Naive B cell (primary cell): ENCODE results near the gene RNF121. TPM values are rescaled to one million over a fixed set of nuclear protein-coding genes. Genes with fewer than 3 reads are reported as not detected.

Experiments
- ATAC-seq, 2 donors: fragments of 150-1000 bp; cut with Tn5 transposase; 2 replicates each; pipeline ENCODE4 v1.10.0; 2021; ENCODE audit warnings: low read depth in 2 of 2, mild to moderate bottlenecking in 2 of 2, moderate library complexity in 2 of 2
- DNase-seq: peaks from one replicate; pipeline ENCODE4 v3.0.0; 2022
- H3K27ac Mint-ChIP-seq, 6 donors: one replicate each; pipeline ENCODE4 v1.8.0; 2020 to 2022; ENCODE audit warnings: mild to moderate bottlenecking in 6 of 6, mixed read lengths in 6 of 6, moderate library complexity in 5 of 6, inconsistent platforms in 2 of 6
- H3K27me3 Mint-ChIP-seq, 3 donors: one replicate each; pipeline ENCODE4 v1.8.0; 2021 to 2022; ENCODE audit warnings: mixed read lengths in 3 of 3, mild to moderate bottlenecking in 1 of 3
- H3K36me3 Mint-ChIP-seq, 2 donors: one replicate each; pipeline ENCODE4 v1.8.0; 2020 to 2022; ENCODE audit warnings: mixed read lengths in 2 of 2, inconsistent platforms in 1 of 2, mild to moderate bottlenecking in 1 of 2
- H3K4me1 Mint-ChIP-seq, 3 donors: one replicate each; pipeline ENCODE4 v1.8.0; 2020 to 2022; ENCODE audit warnings: mixed read lengths in 3 of 3, inconsistent platforms in 1 of 3, mild to moderate bottlenecking in 1 of 3, moderate library complexity in 1 of 3
- H3K4me3 Mint-ChIP-seq, 8 donors: one replicate each; pipeline ENCODE4 v1.8.0; 2020 to 2022; ENCODE audit warnings: mild to moderate bottlenecking in 8 of 8, mixed read lengths in 8 of 8, moderate library complexity in 8 of 8, inconsistent platforms in 2 of 8
- H3K9me3 Mint-ChIP-seq, 7 donors: one replicate each; pipeline ENCODE4 v1.8.0; 2020 to 2022; ENCODE audit warnings: mixed read lengths in 7 of 7, mild to moderate bottlenecking in 5 of 7, inconsistent platforms in 2 of 7, moderate library complexity in 1 of 7
- polyA plus RNA-seq, 6 donors: library from polyadenylated mRNA; unstranded; fragments of 300-500 nt; fragmentation: Illumina TruSeq; gene quantifications; one replicate each; pipeline ENCODE4 v1.2.3, GENCODE V29; 2021; ENCODE audit warnings: low read depth in 6 of 6

RNF121 gene
- polyA plus RNA-seq, 6 donors from 2014 or later = 6.5 to 11.3 (median 9.2) TPM

- Mint-ChIP-seq H3K27me3 (no peaks in the 10 kb centered on the region), H3K4me1 (peaks cover 14 to 35% (median 24%) of the 10 kb centered on the region in 3 donors), H3K36me3 (no peaks in the 10 kb centered on the region), H3K9me3 (no peaks in the 10 kb centered on the region), H3K27ac (no peak overlapping the region), H3K4me3 (no peak overlapping the region)
- ATAC-seq (peak; percentile 42 to 45), DNase-seq (peak; percentile 42)
Observed at GRCh38 chr11:72041364-72042063, 112.7 kb downstream of the RNF121 start.

DNA sequence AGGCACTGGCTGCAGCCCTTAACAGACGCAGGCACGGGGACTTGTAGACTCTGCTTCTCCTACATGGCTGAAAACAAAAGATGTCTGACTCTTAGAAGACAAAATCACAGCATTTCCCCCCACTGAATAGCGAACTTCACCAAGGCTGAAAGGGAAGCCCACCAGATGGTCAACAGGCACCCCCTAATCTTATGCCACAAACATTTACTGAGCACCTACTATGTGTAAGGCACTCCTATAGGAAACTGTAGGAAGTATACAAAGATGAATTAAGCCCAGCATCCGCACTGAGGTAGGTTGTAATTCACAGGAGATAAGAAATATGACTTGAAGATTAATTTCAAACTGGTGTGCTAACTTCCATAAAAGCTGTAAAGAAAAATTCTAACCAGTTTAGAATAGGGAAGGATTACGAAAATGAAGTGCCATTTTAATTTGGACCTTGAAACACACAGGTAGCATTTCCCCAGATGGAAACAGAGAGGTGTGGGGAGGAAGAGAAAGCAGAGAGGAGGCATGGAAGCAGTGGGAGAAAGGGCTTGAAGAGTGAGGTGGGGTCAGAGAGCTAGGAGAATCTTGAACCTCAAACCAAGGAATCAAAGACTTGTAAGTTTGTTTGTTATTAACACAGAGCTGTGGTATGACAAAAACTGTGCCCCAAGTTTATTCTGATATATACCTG, 113.4 kb downstream of the RNF121 start:
- H3K36me3 Mint-ChIP-seq = no peaks in the 10 kb centered on the region
- no peaks in the 10 kb centered on the region for H3K27me3 Mint-ChIP-seq
- DNase-seq (no peak), ATAC-seq (no peak)
- H3K4me1 Mint-ChIP-seq = peaks cover 7 to 29% (median 24%) of the 10 kb centered on the region in 3 donors
- no peak overlapping the region for H3K27ac Mint-ChIP-seq
- H3K9me3 Mint-ChIP-seq = no peaks in the 10 kb centered on the region
- no peak overlapping the region for H3K4me3 Mint-ChIP-seq

DNA sequence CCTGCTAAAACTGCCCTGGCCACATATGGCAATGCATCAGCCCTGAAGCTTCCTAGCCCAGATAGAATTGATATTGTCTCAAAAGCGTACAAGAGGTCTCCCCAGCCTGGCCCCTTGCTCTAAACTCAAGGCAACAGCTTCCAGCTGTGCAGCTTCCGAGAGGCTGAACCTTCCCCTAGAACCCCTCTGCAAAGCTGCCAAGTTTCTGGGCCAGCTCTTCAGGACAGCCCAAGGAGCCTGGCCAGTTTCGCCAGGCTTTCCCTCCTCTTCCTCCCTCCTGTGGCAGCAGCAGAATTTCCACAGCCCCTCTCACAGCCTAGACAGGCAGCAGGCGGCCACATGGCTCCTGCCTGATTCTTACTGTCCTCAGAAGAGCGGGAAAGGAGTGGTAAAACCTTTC, 117.0 kb downstream of the RNF121 start:
- DNase-seq (no peak), ATAC-seq (no peak)
- H3K9me3 Mint-ChIP-seq = no peaks in the 10 kb centered on the region
- H3K4me3 Mint-ChIP-seq = no peak overlapping the region
- peaks cover 6 to 24% (median 20%) of the 10 kb centered on the region in 3 donors for H3K4me1 Mint-ChIP-seq
- H3K27ac Mint-ChIP-seq = peak overlapping the region in 2 of 6 donors; percentile 72 to 94
- H3K27me3 Mint-ChIP-seq = no peaks in the 10 kb centered on the region
- H3K36me3 Mint-ChIP-seq = no peaks in the 10 kb centered on the region

Other genes starting within 250 kb of the RNF121 start
- gene DEFB108B, start 95.8 kb upstream of the RNF121 start, polyA plus RNA-seq = not detected
- not detected for gene DEFB131B, start 50.6 kb upstream of the RNF121 start, polyA plus RNA-seq
- 1 to 10 TPM; 4.5 to 8.4 (median 6.0) TPM for gene XNDC1N, start 452 bp upstream of the RNF121 start, polyA plus RNA-seq
- 10 to 100 TPM in 1 of 6 donors, 1 to 10 TPM in 5; 2.1 to 10.4 (median 5.7) TPM for gene IL18BP, start 69.9 kb downstream of the RNF121 start, polyA plus RNA-seq
- 100 to 1,000 TPM in 1 of 6 donors, 10 to 100 TPM in 4, 1 to 10 TPM in 1; 5.4 to 102 (median 20.4) TPM for gene NUMA1, start 151.5 kb downstream of the RNF121 start, polyA plus RNA-seq
- gene LRRC51, start 151.8 kb downstream of the RNF121 start, polyA plus RNA-seq = 1 to 10 TPM; 1.6 to 6.2 (median 3.2) TPM
- 100 to 1,000 TPM; 108 to 191 (median 132) TPM for gene LAMTOR1, start 174.3 kb downstream of the RNF121 start, polyA plus RNA-seq
- not detected for gene TOMT, start 176.9 kb downstream of the RNF121 start, polyA plus RNA-seq
- 10 to 100 TPM; 44.4 to 70.7 (median 54.3) TPM for gene ANAPC15, start 183.6 kb downstream of the RNF121 start, polyA plus RNA-seq
- gene FOLR3, start 206.7 kb downstream of the RNF121 start, polyA plus RNA-seq = under 1 TPM in 2 of 6 donors, not detected in 4; 0.51 to 0.75 TPM